PFSK-1 (cell line): Measurements from ENCODE around the gene USP24.

Experiments used
- POLR2AphosphoS5 ChIP-seq: IDR thresholded peaks from 2 replicates; pipeline ENCODE4 v1.6.1; 2012; ENCODE audit warnings: low read depth, mild to moderate bottlenecking, control low read depth, low read length, moderate library complexity
- SIN3A ChIP-seq: IDR thresholded peaks from 2 replicates; pipeline ENCODE4 v1.6.1; 2012; ENCODE audit warnings: mild to moderate bottlenecking, low read length, moderate library complexity, borderline replicate concordance; ENCODE audit not compliant: insufficient read depth
- TF ChIP-seq, protein P1 (sequence below), 2 experiments: IDR thresholded peaks; 2 replicates each; pipeline versions ENCODE4 v1.6.1 to v1.8.0; 2011 to 2012; ENCODE audit warnings: low read depth in 2 of 2, low read length in 2 of 2, control low read depth in 1 of 2, inconsistent platforms in 1 of 2, mild to moderate bottlenecking in 1 of 2, moderate library complexity in 1 of 2; ENCODE audit not compliant: insufficient read depth in 1 of 2

- TF ChIP-seq SIN3A (no peak), POLR2AphosphoS5 (no peak)
- TF ChIP-seq, protein P1, sequence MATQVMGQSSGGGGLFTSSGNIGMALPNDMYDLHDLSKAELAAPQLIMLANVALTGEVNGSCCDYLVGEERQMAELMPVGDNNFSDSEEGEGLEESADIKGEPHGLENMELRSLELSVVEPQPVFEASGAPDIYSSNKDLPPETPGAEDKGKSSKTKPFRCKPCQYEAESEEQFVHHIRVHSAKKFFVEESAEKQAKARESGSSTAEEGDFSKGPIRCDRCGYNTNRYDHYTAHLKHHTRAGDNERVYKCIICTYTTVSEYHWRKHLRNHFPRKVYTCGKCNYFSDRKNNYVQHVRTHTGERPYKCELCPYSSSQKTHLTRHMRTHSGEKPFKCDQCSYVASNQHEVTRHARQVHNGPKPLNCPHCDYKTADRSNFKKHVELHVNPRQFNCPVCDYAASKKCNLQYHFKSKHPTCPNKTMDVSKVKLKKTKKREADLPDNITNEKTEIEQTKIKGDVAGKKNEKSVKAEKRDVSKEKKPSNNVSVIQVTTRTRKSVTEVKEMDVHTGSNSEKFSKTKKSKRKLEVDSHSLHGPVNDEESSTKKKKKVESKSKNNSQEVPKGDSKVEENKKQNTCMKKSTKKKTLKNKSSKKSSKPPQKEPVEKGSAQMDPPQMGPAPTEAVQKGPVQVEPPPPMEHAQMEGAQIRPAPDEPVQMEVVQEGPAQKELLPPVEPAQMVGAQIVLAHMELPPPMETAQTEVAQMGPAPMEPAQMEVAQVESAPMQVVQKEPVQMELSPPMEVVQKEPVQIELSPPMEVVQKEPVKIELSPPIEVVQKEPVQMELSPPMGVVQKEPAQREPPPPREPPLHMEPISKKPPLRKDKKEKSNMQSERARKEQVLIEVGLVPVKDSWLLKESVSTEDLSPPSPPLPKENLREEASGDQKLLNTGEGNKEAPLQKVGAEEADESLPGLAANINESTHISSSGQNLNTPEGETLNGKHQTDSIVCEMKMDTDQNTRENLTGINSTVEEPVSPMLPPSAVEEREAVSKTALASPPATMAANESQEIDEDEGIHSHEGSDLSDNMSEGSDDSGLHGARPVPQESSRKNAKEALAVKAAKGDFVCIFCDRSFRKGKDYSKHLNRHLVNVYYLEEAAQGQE (IDR thresholded peaks at IDR 0.05; ENCODE audit: insufficient read depth in 1 of 2, low read depth in 2 of 2, low read length in 2 of 2), result no peak
These were observed 181.9 kb downstream of the USP24 start for GRCh38 chr1:55033265-55033614.
